Hindlimb muscle (tissue), 1 donor: ENCODE results near the gene ARPP21. TPM values are rescaled to one million over a fixed set of nuclear protein-coding genes. Genes with fewer than 3 reads are reported as not detected.

Experiments used
- DNase-seq: peaks from one replicate; pipeline ENCODE4 v3.0.0-alpha.2; 2013
- polyA plus RNA-seq: library from polyadenylated mRNA; unstranded; fragments of 120-200 nt; gene quantifications from one replicate; pipeline ENCODE4 v1.2.1, GENCODE V29; 2013; ENCODE audit not compliant: insufficient read length

ARPP21 gene
- polyA plus RNA-seq, 1 donor: 242 TPM

DNA sequence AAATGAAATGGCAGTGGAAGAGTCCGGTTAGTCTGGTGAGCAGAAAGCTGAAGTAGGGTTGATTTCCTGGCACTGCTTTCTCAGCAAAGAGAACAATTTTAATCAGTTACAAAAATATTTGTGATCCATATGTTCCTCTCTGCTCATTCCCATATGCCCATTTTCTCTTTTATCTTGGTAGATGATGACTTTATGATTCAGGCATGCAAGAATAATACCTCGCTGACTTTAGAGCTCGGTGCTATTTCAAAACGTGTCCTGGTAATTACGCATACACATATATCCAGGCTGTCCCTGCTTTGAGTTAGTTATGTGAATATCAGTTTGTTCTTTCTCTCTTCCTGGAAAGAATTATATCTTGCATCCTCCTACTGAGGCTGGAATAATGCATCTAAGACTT is 38.5 kb downstream of the ARPP21 start:
- no peak for DNase-seq

DNA sequence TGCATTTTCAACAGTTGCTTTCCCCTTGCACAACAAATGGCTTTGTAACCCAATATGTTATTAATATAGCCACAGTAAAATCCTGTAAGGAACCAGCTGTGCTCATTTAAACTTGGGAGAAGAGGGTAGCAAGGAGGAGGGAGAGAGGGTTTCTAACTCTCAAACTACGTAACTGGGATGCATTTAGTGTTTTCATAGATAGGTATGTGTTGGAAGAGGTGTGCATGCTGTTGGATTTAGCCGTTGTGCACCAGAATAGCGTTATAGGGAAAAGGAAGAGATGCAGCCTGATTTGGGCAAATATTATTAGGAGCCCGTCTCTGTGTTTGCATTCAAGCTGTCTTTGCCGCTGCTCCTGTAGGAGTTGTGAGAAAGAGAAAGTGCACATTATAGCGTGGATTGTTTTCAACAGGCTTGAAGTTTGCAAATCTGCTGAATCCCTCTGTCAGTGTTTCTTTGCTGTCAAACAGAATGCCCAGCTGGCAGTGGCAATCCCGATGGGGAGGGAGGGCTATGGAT is 39.4 kb downstream of the ARPP21 start:
- DNase-seq: no peak

DNA sequence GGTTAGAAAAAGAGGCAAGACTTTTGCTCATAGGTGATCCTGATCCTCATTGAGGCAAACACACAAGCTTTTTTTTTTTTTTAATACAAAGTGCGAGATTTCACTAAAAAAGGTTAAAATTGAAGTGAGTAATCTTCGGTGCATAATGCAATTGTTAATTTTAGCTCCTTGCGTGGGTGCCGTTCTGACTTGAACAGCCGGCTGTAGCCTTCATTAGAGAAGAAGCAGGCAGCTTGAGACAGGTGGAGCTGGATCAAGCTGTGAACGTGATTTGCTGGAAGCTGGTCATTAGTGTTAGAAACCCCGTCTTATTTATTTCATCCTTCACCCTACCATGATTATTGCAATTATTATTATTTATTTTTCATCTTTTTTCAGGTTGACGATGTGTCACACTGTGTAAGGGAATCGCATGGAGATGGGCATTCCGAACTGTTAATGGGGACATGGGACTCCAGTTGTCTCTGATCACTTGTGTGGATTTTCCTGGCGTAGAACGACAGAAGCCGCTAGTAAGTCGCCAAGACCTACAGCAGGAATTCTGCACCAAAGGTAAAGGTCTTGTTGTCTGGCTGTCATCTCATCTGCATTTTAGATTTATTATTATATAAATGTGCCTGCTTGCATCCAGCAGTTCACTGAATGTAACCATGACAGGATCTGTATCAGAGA is 40.2 kb downstream of the ARPP21 start:
- DNase-seq: no peak

GRCh38 chr3:35680866-35681650 is 41.7 kb downstream of the ARPP21 start:
- no peak for DNase-seq

- DNase-seq: no peak
Observed at GRCh38 chr3:35685153-35685552, 45.8 kb downstream of the ARPP21 start.

DNA sequence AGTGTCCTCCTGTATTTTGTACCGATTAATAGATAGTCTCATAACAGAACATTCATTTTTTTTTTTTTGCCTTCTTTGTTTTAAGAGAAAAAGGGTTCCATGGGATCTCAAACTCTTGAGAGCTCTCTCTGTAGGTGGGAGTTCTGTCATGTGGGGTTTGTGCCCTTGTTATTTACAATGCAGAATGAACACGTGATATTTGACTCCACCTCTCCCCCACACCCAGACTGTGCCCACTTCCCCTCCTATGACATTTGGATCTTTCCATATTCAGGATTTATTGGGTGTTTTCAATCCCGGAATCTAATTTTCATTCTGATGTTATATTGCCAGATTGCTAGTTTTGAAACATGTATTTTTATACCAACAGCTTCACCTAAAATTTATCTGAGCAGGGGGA is 49.5 kb downstream of the ARPP21 start:
- no peak for DNase-seq

DNA sequence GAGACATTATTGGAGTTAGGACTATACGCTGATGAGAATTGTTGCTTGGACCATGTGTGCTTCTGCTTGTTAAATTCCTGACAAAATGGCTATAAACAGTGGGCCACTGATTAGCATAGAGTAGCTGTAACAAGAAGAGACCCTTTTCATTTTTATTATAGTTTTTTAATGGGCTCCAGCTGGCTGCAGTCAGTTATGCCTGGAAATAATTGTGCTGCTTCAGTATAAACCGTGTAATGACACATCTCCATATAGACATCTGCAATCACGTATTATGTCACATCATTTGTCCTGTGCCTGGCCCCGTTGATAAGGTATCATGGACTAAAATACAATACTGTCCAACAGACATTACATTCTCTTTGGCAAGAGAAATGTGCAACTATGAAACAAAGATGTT is 50.9 kb downstream of the ARPP21 start:
- DNase-seq: no peak

GRCh38 chr3:35705904-35706303 is 66.6 kb downstream of the ARPP21 start:
- no peak for DNase-seq

- DNase-seq: no peak
Observed at GRCh38 chr3:35707904-35708303, 68.6 kb downstream of the ARPP21 start.

DNA sequence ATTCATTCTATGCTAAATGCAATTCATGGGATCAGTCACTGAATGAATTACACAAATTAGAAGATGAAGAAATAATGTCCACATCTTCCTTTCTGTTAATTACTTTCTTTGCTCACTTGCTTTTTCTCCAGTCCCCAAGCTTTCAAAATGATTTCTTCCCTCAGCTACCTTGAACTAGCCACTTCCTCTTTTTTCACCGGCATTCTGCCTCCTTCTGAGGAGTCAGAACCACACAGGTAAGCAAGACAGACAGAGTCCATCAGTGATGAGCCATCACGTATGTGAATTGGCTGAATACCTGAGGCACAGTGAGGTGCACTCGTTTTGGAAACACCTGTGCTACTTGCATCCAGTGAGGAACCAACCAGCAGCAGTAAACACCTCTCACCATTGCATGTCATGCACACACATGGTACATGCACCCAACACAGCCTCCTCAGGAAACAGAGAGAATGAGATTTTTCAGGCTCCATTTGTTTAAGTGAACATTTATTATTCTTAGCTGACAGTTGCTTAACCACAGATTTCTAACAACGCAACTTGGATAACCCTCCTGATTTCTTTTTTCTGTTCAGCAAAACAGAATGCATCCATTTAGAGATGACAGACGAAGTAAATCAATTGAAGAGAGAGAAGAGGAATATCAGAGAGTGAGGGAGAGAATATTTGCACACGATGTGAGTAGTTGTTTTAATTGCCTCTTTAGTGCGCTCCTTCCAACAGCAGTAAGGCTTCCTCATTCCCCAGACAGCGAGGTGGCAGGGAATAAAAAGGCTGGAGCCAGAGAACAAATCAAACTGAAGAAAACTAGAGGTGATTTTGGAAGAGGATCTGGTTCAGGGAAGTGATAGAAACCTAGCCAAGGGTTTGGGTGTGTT is 69.3 kb downstream of the ARPP21 start:
- DNase-seq: no peak

- DNase-seq: no peak
Observed at GRCh38 chr3:35709691-35710090, 70.4 kb downstream of the ARPP21 start.

- DNase-seq: no peak
Observed at GRCh38 chr3:35710554-35710953, 71.2 kb downstream of the ARPP21 start.

DNA sequence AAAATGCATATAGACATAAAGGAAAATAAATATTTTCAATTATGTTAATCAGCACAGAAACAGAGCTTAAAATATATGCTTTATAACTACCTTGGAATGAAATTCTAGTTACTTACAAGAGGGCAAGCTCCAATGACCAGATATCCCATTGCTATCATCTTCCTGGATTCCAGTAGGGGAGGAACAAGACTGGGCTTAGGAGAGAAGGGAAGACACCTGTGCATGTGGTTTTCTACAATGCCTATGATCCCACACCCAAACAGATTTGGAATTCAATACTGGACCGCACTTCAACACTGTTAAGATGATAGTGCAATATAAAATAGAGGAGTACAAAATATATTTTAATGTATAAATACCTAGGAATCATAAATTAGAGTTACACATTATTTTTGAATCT is 79.6 kb downstream of the ARPP21 start:
- DNase-seq: no peak

DNA sequence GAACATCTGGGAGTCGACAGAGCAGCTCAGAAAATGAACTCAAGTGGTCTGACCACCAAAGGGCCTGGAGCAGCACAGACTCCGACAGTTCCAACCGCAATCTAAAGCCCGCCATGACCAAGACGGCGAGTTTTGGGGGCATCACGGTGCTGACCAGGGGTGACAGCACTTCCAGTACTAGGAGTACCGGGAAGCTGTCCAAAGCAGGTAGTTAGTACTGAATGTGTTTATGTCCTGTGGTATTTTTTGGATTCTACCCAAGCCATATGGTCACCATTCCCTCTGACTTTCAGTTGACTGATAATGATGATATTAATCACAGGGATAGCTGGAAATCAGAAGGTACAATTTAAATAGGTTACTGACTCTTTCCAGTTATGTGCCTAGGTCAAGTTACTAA is 82.3 kb downstream of the ARPP21 start:
- DNase-seq: no peak

- no peak for DNase-seq
Observed at GRCh38 chr3:35722902-35723301, 83.6 kb downstream of the ARPP21 start.

GRCh38 chr3:35723480-35724097 is 84.3 kb downstream of the ARPP21 start:
- no peak for DNase-seq

GRCh38 chr3:35724106-35724505 is 84.8 kb downstream of the ARPP21 start:
- no peak for DNase-seq

DNA sequence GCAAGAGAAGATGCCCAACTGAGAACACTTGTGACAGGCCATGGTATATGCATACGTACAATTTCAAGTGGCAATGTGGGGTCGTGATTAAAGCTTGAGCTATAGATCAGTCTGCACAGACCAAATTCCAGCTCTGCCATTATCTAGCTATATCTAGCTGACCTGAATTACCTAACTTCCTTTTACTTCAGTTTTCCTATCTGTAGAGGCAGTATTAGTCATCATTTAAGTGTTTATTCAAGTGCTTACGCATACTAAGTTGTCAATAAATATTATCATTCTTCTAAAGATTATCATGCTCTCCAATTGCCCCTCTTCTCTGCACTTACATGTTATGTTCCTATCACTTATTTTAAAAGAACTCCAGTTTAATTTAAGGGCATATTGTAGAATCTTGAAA is 87.9 kb downstream of the ARPP21 start:
- DNase-seq: no peak

- DNase-seq: no peak
Observed at GRCh38 chr3:35733341-35733740, 94.0 kb downstream of the ARPP21 start.

GRCh38 chr3:35733864-35734263 is 94.5 kb downstream of the ARPP21 start:
- DNase-seq: no peak

GRCh38 chr3:35737080-35737479 is 97.8 kb downstream of the ARPP21 start:
- no peak for DNase-seq

DNA sequence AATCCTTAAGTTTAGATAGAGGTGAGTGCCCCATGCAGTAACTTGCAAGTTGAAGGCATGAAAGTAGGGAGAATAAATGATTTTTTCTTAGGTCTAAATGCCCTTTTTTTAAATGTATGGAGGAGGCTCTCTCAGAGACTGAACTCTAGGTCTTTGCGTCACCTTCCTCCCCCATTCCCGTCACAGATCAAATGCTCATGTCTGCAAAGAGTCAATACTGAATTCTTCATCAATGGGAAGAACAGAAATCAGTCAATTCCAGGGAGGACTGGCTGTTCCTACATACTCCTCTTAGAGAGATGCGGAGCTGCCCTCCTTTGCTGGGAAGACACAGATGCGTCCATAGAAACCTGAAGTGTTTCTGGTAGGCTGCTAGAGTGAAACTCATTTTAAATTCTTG is 98.2 kb downstream of the ARPP21 start:
- no peak for DNase-seq
